ENCODE data around the gene CCK. TPM values are rescaled to one million over a fixed set of nuclear protein-coding genes. Genes with fewer than 3 reads are reported as not detected.

The CCK gene
- total RNA-seq, 2 experiments from 2014 or later = not detected

GRCh38 chr3:42270561-42270960, 4.6 kb upstream of the CCK start:
- CTCF ChIA-PET = no interaction called here
- POLR2A ChIA-PET = no interaction called here

DNA sequence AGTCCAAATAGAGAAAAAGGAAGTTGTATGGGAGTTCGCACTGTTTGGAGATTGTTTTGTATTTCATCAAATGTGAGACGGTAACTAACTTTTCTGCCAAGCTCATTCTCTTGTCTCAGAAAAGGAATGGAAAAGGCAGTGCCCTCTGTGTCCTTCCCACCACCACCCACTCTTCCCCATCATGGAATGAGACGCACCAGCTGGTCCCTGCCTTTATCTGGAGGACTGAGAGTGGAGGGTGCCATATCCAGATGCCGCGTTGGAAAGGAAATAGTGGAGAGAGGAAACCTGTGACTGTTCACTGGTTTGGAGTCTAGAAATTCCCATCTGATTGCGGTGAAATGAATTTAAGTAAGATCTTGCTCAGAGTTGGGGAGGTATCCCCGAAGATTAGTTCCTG, 3.7 kb upstream of the CCK start:
- CTCF ChIA-PET = no interaction called here
- POLR2A ChIA-PET = no interaction called here

DNA sequence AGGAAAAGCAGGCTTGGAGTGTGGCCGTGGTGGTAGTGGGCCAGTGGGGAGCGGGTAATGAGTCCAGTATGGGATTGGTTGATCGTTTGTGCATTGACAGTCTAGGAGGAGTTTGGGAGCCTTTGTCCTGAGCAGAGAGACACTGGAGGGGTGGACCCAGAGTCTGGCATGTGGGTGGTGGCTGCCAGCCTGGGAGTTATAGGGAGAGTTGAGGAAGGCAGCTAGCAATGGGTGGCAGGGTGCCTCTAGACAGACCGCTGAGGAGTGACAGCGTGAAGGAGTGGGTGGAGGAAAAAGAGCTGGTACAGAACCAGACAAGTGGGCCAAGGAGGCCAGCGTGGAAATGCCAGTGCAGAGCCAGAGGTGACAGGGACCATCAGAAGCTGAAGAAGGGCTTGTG, 1.9 kb upstream of the CCK start:
- CTCF ChIA-PET = no interaction called here

DNA sequence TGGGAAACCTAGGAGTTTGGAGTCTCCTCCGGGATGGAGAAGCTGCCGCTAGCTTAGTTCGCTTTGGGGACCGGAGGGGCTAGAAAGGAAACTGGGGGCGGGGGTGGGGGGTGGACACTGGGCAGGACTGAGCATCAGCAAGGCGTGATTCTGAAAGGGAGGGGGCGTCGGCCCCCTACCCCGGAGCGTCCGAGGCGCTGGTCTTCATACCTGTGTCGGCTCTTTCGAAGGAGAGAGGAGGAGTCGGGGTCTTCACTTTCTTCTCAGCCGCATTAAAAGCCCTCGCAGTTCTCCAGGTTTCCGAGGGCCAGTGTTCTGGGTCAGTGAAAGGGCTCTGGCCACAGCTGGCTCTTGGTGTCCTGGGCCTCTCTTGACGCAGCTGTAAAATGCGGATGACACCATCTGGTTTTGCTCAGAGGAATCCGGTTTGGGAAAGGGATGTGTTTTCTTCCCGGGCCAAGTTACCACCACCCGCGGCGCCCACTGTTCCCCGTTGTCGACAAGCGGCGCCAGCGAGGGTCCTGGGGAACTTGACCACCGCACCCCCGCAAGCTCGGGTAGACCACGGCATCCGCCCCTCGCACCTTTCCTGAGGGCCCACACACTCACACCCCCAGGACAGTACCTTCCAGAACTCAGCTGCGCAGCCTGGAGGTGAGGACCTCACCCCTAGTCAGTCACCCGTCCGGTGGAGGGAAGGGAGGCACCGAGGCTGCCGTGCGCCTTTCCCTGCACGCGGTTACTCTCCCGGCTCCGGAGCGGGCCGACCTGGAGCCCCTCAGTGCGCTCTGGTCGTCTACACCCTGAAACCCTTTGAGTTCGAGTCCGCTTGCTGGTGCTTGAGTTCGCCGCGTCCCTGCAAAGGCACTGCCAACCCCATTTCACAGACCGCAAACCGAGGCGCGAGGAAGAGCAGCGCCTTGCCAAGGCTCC, 660 bp downstream of the CCK start:
- CTCF ChIA-PET = interaction anchor here (2.3 kb wide), 1 partner anchor 17 kb away, joined by 11 read pairs; no protein-coding TSS in a partner anchor
- POLR2A ChIA-PET = no interaction called here

More for the DNA sequence above, 1.9 kb upstream of the CCK start:
- POLR2A ChIA-PET = no interaction called here

DNA sequence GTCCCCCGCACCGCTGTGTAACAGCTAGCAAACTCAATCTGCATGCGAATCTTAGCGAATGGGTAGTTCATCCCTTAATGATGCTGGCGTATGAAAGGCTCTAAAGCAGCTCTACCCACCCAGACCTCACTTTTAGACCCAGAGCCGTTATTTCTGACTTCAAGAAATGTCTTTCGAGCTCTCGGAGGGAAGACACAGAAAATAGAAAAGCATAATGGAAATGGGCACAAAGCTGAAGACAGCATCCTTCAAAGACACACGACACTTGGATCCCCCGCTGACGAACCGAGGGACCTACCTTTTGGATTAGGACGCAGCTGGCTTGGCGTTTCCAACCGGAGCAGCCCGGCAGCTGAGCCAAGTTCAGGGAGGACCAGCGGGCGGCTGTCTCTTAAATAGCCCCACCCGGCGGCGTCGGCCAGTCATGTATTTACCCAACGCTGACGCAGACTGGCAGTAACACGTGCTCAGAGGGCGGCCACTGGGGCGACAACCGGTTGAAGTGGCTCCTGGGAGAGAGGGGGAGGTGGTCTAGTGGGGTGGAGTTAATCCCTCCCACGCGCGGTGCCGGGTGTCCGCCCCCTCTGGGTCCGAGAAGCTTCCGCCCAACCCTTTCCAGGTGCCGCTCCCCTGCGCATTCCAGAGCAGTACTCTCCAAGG, 1.5 kb downstream of the CCK start:
- CTCF ChIA-PET = interaction anchor here (2.3 kb wide), 1 partner anchor 16 kb away, joined by 11 read pairs; no protein-coding TSS in a partner anchor

GRCh38 chr3:42263354-42264346, 2.3 kb downstream of the CCK start:
- POLR2A ChIA-PET = no interaction called here
- CTCF ChIA-PET = interaction anchor here (2.3 kb wide), 1 partner anchor 16 kb away, joined by 11 read pairs; no protein-coding TSS in a partner anchor

More for the DNA sequence above, 1.5 kb downstream of the CCK start:
- POLR2A ChIA-PET = no interaction called here

- CTCF ChIA-PET = no interaction called here
- POLR2A ChIA-PET = no interaction called here
These were observed 3.5 kb downstream of the CCK start for GRCh38 chr3:42262525-42262924.

DNA sequence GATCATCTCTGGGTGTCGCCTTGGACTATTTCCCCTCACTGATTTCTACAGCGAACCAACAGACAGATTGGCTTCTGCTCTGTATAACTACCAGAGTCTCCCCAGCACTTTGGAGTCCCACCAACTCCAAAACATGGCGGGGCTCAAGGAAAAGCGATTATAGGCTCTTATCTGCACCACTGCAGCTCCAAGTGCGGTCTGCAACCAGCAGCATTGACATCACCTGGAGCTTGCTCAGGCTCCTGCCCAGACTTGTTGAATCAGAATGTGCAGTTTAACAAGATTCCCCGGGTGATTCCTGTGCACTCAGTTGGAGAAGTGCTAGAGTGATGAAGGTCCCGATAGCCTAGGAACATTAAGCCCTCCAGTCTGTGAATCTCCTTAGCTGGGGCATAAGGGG, 9.0 kb downstream of the CCK start:
- CTCF ChIA-PET = no interaction called here
- POLR2A ChIA-PET = no interaction called here

GRCh38 chr3:42256135-42256819, 9.7 kb downstream of the CCK start:
- CTCF ChIA-PET = no interaction called here
- POLR2A ChIA-PET = no interaction called here

DNA sequence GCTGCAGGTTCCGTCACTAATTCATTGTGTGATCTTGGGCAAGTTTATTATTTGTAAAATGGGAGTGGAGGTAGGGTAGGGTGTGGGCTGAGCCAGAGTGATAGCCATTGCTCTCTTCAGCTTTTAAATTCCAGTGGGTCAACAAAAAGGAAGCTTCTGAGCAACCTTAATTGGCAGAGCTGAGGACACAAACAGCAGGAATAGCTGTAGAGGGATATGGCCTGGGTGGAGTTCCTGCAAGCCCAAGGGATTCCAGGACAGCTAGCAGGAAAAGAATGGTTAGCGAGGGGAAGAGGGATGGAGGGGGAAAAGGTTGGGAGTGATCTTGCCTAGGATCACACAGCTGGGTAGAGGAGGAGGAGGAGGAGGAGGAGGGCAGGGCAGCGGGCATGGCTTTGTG, 11.4 kb downstream of the CCK start:
- POLR2A ChIA-PET = no interaction called here
- CTCF ChIA-PET = no interaction called here

GRCh38 chr3:42250761-42251160, 15.2 kb downstream of the CCK start:
- CTCF ChIA-PET = no interaction called here
- POLR2A ChIA-PET = no interaction called here

DNA sequence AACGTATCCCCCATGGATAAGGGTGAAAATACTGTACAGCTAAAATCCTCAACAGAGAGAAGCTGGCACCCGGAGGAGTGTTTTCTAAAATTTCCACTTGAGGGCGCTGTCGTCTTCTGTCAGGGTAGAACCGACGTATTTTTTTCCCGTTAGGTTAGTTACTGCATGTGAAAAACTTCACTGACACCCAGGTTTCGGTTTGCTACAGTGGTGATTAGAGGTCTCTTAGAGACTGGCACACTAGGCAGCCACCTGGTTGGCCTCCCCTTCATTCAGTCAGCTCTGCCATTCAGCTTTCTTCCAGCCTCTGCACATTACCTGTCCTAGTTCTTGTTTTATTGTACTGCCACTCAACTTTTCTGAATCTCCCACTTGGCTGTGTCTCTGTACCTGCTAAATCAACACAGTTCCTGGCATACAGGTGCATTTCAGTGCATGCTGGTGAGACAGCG, 18.4 kb downstream of the CCK start:
- ChIA-PET CTCF (interaction anchor here (0.7 to 3.1 kb wide), 7 partner anchors 13 to 288 kb away, joined by 3 to 34 read pairs (median 3); no protein-coding TSS in a partner anchor), POLR2A (no interaction called here)

- POLR2A ChIA-PET = no interaction called here
- CTCF ChIA-PET = no interaction called here
These were observed 19.9 kb downstream of the CCK start for GRCh38 chr3:42246091-42246490.

DNA sequence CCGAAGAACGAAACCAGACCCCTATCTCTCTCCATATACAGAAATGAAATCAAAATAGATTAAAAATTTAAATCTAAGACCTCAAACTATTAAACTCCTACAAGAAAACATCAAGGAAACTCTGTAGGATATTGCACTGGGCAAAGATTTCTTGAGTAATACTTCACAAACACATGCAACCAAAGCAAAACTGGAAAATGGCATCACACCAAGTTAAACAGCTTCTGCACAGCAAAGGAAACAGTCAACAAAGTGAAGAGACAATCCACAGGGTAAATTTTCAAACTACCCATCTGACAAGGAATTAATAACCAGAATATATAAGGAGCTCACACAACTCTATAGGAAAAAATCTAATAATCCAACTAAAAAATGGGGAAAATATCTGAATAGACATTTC, 29.4 kb downstream of the CCK start:
- POLR2A ChIA-PET = no interaction called here

DNA sequence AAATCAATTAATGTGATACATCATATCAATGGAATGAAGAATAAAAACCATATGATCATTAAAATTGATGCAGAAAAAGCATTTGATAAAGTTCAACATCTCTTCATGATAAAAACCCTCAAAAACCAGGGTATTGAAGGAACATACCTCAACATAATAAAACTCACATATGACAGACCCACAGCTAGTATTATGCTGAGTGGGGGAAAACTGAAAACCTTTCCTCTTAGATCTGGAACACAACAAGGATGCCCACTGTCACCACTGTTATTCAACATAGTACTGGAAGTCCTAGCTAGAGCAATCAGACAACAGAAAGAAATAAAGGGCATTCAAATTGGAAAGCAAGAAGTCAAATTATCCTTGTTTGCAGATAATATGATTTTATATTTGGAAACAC, 30.5 kb downstream of the CCK start:
- ChIA-PET POLR2A (no interaction called here), CTCF (no interaction called here)

More for the DNA sequence above, 29.4 kb downstream of the CCK start:
- CTCF ChIA-PET = no interaction called here

GRCh38 chr3:42230860-42231259, 35.1 kb downstream of the CCK start:
- CTCF ChIA-PET = no interaction called here

GRCh38 chr3:42229942-42230688, 35.9 kb downstream of the CCK start:
- CTCF ChIA-PET = interaction anchor here (1.4 kb wide), 1 partner anchor 213 kb away, joined by 5 read pairs; no protein-coding TSS in a partner anchor
- POLR2A ChIA-PET = no interaction called here

More at GRCh38 chr3:42230860-42231259, 35.1 kb downstream of the CCK start:
- POLR2A ChIA-PET = no interaction called here

GRCh38 chr3:42229266-42229941, 36.6 kb downstream of the CCK start:
- ChIA-PET CTCF (interaction anchor here (1.4 kb wide), 1 partner anchor 214 kb away, joined by 5 read pairs; no protein-coding TSS in a partner anchor), POLR2A (no interaction called here)

All from activated CD8-positive, alpha-beta memory T cell treated with anti-CD3 and anti-CD28 coated beads for 36 hours (primary cell).